K562 (cell line): ENCODE data around the gene RHBDD1. TPM values are rescaled to one million over a fixed set of nuclear protein-coding genes. Genes with fewer than 3 reads are reported as not detected.

Experiments
- ARNT ChIP-seq, 2 experiments: fragments of 450-650 bp; IDR thresholded peaks; 2 replicates each; pipeline ENCODE4 v1.6.1; 2016; ENCODE audit warnings: mild to moderate bottlenecking in 1 of 2
- ATF7 ChIP-seq: fragments of 450-650 bp; IDR thresholded peaks from 2 replicates; pipeline ENCODE4 v1.7.1; 2014; ENCODE audit warnings: mild to moderate bottlenecking, moderate library complexity
- C11orf30 ChIP-seq: fragments of 450-650 bp; IDR thresholded peaks from 2 replicates; pipeline ENCODE4 v1.6.1; 2016; ENCODE audit warnings: low read depth, mild to moderate bottlenecking
- CBX2 ChIP-seq: fragments of 200-600 bp; sonication (generic); IDR thresholded peaks from one replicate; pipeline ENCODE4 v1.6.1; 2012; ENCODE audit warnings: mild to moderate bottlenecking, low read length, inconsistent platforms; ENCODE audit not compliant: insufficient read depth, poor library complexity, severe bottlenecking
- CREM ChIP-seq: IDR thresholded peaks from 2 replicates; pipeline ENCODE4 v1.6.1; 2014; ENCODE audit warnings: antibody characterized with exemption, low read depth
- DNMT1 ChIP-seq: fragments of 450-650 bp; IDR thresholded peaks from 2 replicates; pipeline ENCODE4 v1.6.1; 2016; ENCODE audit warnings: antibody characterized with exemption, mild to moderate bottlenecking
- E2F6 ChIP-seq, 2 experiments: IDR thresholded peaks; 2 replicates each; pipeline ENCODE4 v1.6.1; 2011; ENCODE audit warnings: borderline replicate concordance in 1 of 2, control low read depth in 1 of 2, low read depth in 1 of 2, low read length in 1 of 2, mild to moderate bottlenecking in 1 of 2, mixed read lengths in 1 of 2, moderate library complexity in 1 of 2; ENCODE audit not compliant: insufficient read depth in 1 of 2, insufficient read length in 1 of 2, poor library complexity in 1 of 2, severe bottlenecking in 1 of 2; ENCODE audit errors: extremely low read depth in 1 of 2
- FOXJ3 ChIP-seq: sonication (generic); formaldehyde crosslinking; IDR thresholded peaks from 2 replicates; pipeline ENCODE4 v1.4.0; 2020; ENCODE audit warnings: mild to moderate bottlenecking, missing genetic modification reagents
- FOXP4 ChIP-seq: sonication (generic); formaldehyde crosslinking; IDR thresholded peaks from 2 replicates; pipeline ENCODE4 v1.8.0; 2022; ENCODE audit warnings: mild to moderate bottlenecking, missing genetic modification reagents, borderline replicate concordance
- FUS ChIP-seq: fragments of 200-400 bp; formaldehyde crosslinking; optimal IDR thresholded peaks from 2 replicates; pipeline ENCODE3; 2017; ENCODE audit warnings: low read depth, low read length
- JUN ChIP-seq, 2 experiments: sonication (generic) in 1 of 2; formaldehyde crosslinking in 1 of 2; IDR thresholded peaks; 2 replicates each; pipeline versions ENCODE4 v1.6.1 to v1.8.0; 2012 to 2022; ENCODE audit warnings: borderline replicate concordance in 2 of 2, mild to moderate bottlenecking in 2 of 2, improper control_type of control experiment in 1 of 2, low read depth in 1 of 2, low read length in 1 of 2, missing genetic modification reagents in 1 of 2
- NFE2 ChIP-seq: IDR thresholded peaks from 2 replicates; pipeline ENCODE4 v1.6.1; 2014; ENCODE audit warnings: antibody characterized with exemption, low read depth
- NFIX ChIP-seq: fragments of 250-450 bp; sonication (Bioruptor Pico); IDR thresholded peaks from 2 replicates; pipeline ENCODE4 v1.4.0; 2020; ENCODE audit warnings: low read depth, mild to moderate bottlenecking, moderate library complexity
- NFXL1 ChIP-seq: fragments of 450-650 bp; formaldehyde crosslinking; IDR thresholded peaks from 2 replicates; pipeline ENCODE4 v1.4.0; 2021; ENCODE audit warnings: mild to moderate bottlenecking
- NFYB ChIP-seq: IDR thresholded peaks from 2 replicates; pipeline ENCODE4 v1.6.1; 2011; ENCODE audit warnings: mild to moderate bottlenecking, moderate library complexity; ENCODE audit not compliant: insufficient read length; ENCODE audit errors: extremely low read depth
- PHB2 ChIP-seq: fragments of 450-650 bp; IDR thresholded peaks from 2 replicates; pipeline ENCODE4 v1.6.1; 2017; ENCODE audit warnings: low read depth
- POLR2A ChIP-seq: fragments of 450-650 bp; conservative IDR thresholded peaks from 2 replicates; pipeline ENCODE4 v1.6.1; 2016
- ZNF3 ChIP-seq: fragments of 250-450 bp; sonication (Bioruptor Pico); IDR thresholded peaks from 2 replicates; pipeline ENCODE4 v1.5.0; 2021; ENCODE audit warnings: mild to moderate bottlenecking, moderate library complexity
- ZNF431 ChIP-seq: sonication (generic); formaldehyde crosslinking; IDR thresholded peaks from 2 replicates; pipeline ENCODE4 v1.8.0; 2022; ENCODE audit warnings: mild to moderate bottlenecking, missing genetic modification reagents
- ZNF584 ChIP-seq: fragments of 200-800 bp; sonication (Bioruptor generic); IDR thresholded peaks from 2 replicates; pipeline ENCODE4 v1.6.1; 2016; ENCODE audit warnings: low read depth, mild to moderate bottlenecking, missing genetic modification characterization, missing compliant biosample characterization
- polyA plus RNA-seq, 8 experiments: library from polyadenylated mRNA; depleted of rRNA in 4 of 8; stranded (reverse) in 5 of 8; unstranded in 3 of 8; fragments of >200 nt; fragmentation: Nextera tagmentation in 2 of 8; fragmentation: Illumina TruSeq in 1 of 8; extraction: Ambion mirVana in 2 of 8; extraction: Trizol in 1 of 8; gene quantifications; 2 replicates each; pipeline versions ENCODE4 v1.2.1 to v1.2.3, GENCODE V29; 2011 to 2014; ENCODE audit warnings: inconsistent platforms in 1 of 8, missing spikeins in 1 of 8
- total RNA-seq, 7 experiments: library from RNA; depleted of rRNA in 6 of 7; stranded (reverse); fragments of >200 nt in 6 of 7; fragmentation: Illumina TruSeq in 2 of 7; extraction: Trizol in 2 of 7; gene quantifications; 2 replicates each; pipeline versions ENCODE4 v1.2.1 to v1.2.3, GENCODE V29; 2011 to 2021; ENCODE audit warnings: low replicate concordance in 1 of 7
- TF ChIP-seq, protein P1 (sequence below): fragments of 200-400 bp; formaldehyde crosslinking; IDR thresholded peaks from 2 replicates; pipeline ENCODE4 v1.6.1; 2017; ENCODE audit warnings: mild to moderate bottlenecking, low read depth, low read length, moderate library complexity
- TF ChIP-seq, protein P2 (sequence below): fragments of 450-650 bp; IDR thresholded peaks from 2 replicates; pipeline ENCODE4 v1.6.1; 2017; ENCODE audit warnings: mild to moderate bottlenecking, moderate library complexity

Gene RHBDD1
- total and polyA plus RNA-seq, 9 of the 15 experiments (the other 6 are each of a cell fraction or from before 2014, with no cell fraction given) = 4.8 to 34.8 (median 15.6) TPM

- TF ChIP-seq, protein P1, sequence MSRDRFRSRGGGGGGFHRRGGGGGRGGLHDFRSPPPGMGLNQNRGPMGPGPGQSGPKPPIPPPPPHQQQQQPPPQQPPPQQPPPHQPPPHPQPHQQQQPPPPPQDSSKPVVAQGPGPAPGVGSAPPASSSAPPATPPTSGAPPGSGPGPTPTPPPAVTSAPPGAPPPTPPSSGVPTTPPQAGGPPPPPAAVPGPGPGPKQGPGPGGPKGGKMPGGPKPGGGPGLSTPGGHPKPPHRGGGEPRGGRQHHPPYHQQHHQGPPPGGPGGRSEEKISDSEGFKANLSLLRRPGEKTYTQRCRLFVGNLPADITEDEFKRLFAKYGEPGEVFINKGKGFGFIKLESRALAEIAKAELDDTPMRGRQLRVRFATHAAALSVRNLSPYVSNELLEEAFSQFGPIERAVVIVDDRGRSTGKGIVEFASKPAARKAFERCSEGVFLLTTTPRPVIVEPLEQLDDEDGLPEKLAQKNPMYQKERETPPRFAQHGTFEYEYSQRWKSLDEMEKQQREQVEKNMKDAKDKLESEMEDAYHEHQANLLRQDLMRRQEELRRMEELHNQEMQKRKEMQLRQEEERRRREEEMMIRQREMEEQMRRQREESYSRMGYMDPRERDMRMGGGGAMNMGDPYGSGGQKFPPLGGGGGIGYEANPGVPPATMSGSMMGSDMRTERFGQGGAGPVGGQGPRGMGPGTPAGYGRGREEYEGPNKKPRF = no peak
- TF ChIP-seq NFYB (no peak), FOXP4 (CRISPR knock-in tag) (peak; percentile 89; the same call in 1 of the 2 replicates), FUS (no peak), POLR2A (peak; percentile 88; the same call in 1 of the 2 replicates), NFXL1 (CRISPR knock-in tag) (no peak), NFIX (CRISPR knock-in tag) (no peak), ATF7 (peak; percentile 72; the same call in 1 of the 2 replicates), ARNT (IDR thresholded peaks at IDR 0.05) (no peak), ZNF584 (CRISPR knock-in tag) (no peak; the same call in 1 of the 2 replicates), NFE2 (no peak), CREM (peak; percentile 90), JUN (IDR thresholded peaks at IDR 0.05; ENCODE audit: borderline replicate concordance, low read depth, low read length) (no peak), JUN (CRISPR knock-in tag; IDR thresholded peaks at IDR 0.05; ENCODE audit: borderline replicate concordance) (no peak), DNMT1 (no peak), PHB2 (no peak), FOXJ3 (CRISPR knock-in tag) (no peak), ZNF431 (CRISPR knock-in tag) (peak; percentile 90), E2F6 (IDR thresholded peaks at IDR 0.05; ENCODE audit: borderline replicate concordance in 1 of 2, extremely low read depth in 1 of 2, insufficient read depth in 1 of 2, insufficient read length in 1 of 2, low read depth in 1 of 2, low read length in 1 of 2, poor library complexity in 1 of 2, severe bottlenecking in 1 of 2) (peak; percentile 94 to 95), CBX2 (no peak), C11orf30 (peak; percentile 3; the same call in 1 of the 2 replicates), ZNF3 (CRISPR knock-in tag) (no peak)
- TF ChIP-seq, protein P2, sequence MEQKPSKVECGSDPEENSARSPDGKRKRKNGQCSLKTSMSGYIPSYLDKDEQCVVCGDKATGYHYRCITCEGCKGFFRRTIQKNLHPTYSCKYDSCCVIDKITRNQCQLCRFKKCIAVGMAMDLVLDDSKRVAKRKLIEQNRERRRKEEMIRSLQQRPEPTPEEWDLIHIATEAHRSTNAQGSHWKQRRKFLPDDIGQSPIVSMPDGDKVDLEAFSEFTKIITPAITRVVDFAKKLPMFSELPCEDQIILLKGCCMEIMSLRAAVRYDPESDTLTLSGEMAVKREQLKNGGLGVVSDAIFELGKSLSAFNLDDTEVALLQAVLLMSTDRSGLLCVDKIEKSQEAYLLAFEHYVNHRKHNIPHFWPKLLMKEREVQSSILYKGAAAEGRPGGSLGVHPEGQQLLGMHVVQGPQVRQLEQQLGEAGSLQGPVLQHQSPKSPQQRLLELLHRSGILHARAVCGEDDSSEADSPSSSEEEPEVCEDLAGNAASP = no peak
Measured at GRCh38 chr2:226835796-226836547, at the start of gene RHBDD1 (continued).
